ENCODE measurements around the gene CSPG4. TPM values are rescaled to one million over a fixed set of nuclear protein-coding genes. Genes with fewer than 3 reads are reported as not detected.

The CSPG4 gene
- total and polyA plus RNA-seq, 2 of the 13 experiments (the other 11 are each of a cell fraction or from before 2014, with no cell fraction given), result 0.01 to 0.04 TPM

GRCh38 chr15:75650908-75651809 is 61.5 kb downstream of the CSPG4 start (continued):
- TF ChIP-seq ZBTB43 (CRISPR knock-in tag; conservative IDR thresholded peaks at IDR 0.05) (no peak), ZNF337 (CRISPR knock-in tag; IDR thresholded peaks at IDR 0.05; ENCODE audit: borderline replicate concordance, low read depth) (no peak), STAT5B (CRISPR knock-in tag; IDR thresholded peaks at IDR 0.05) (no peak), CBX2 (IDR thresholded peaks at IDR 0.05; ENCODE audit: low read depth, low read length) (no peak), CBX2 (CRISPR knock-in tag; IDR thresholded peaks at IDR 0.05; ENCODE audit: low read depth) (no peak), ZNF460 (CRISPR knock-in tag; IDR thresholded peaks at IDR 0.05; ENCODE audit: borderline replicate concordance) (no peak), RARA (CRISPR knock-in tag; IDR thresholded peaks at IDR 0.05) (peak; percentile 96), SNAI1 (CRISPR knock-in tag; IDR thresholded peaks at IDR 0.05; ENCODE audit: borderline replicate concordance) (no peak), MIER3 (CRISPR knock-in tag; IDR thresholded peaks at IDR 0.05; ENCODE audit: borderline replicate concordance) (peak; percentile 33; the same call in 1 of the 2 replicates), ZNF737 (CRISPR knock-in tag; IDR thresholded peaks at IDR 0.05; ENCODE audit: borderline replicate concordance) (no peak), ZNF484 (CRISPR knock-in tag; IDR thresholded peaks at IDR 0.05; ENCODE audit: borderline replicate concordance, low read depth) (no peak), ZNF44 (CRISPR knock-in tag; IDR thresholded peaks at IDR 0.05) (no peak), CEBPG (CRISPR knock-in tag; IDR thresholded peaks at IDR 0.05) (peak; percentile 28; the same call in 1 of the 2 replicates), ZMYM3 (CRISPR knock-in tag; IDR thresholded peaks at IDR 0.05) (peak; percentile 68), FOXK2 (IDR thresholded peaks at IDR 0.05) (no peak), NFYB (CRISPR knock-in tag; IDR thresholded peaks at IDR 0.05) (no peak), ZNF264 (CRISPR knock-in tag; IDR thresholded peaks at IDR 0.05) (peak; percentile 43; the same call in 1 of the 2 replicates)
- TF ChIP-seq, protein P1, sequence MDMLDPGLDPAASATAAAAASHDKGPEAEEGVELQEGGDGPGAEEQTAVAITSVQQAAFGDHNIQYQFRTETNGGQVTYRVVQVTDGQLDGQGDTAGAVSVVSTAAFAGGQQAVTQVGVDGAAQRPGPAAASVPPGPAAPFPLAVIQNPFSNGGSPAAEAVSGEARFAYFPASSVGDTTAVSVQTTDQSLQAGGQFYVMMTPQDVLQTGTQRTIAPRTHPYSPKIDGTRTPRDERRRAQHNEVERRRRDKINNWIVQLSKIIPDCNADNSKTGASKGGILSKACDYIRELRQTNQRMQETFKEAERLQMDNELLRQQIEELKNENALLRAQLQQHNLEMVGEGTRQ (IDR thresholded peaks at IDR 0.05; ENCODE audit: low read depth, low read length), result no peak
- TF ChIP-seq, protein P1 (CRISPR knock-in tag; IDR thresholded peaks at IDR 0.05; ENCODE audit: borderline replicate concordance), result no peak
- TF ChIP-seq, protein P2, sequence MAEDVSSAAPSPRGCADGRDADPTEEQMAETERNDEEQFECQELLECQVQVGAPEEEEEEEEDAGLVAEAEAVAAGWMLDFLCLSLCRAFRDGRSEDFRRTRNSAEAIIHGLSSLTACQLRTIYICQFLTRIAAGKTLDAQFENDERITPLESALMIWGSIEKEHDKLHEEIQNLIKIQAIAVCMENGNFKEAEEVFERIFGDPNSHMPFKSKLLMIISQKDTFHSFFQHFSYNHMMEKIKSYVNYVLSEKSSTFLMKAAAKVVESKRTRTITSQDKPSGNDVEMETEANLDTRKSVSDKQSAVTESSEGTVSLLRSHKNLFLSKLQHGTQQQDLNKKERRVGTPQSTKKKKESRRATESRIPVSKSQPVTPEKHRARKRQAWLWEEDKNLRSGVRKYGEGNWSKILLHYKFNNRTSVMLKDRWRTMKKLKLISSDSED (CRISPR knock-in tag; IDR thresholded peaks at IDR 0.05), result no peak
- TF ChIP-seq, protein P3, sequence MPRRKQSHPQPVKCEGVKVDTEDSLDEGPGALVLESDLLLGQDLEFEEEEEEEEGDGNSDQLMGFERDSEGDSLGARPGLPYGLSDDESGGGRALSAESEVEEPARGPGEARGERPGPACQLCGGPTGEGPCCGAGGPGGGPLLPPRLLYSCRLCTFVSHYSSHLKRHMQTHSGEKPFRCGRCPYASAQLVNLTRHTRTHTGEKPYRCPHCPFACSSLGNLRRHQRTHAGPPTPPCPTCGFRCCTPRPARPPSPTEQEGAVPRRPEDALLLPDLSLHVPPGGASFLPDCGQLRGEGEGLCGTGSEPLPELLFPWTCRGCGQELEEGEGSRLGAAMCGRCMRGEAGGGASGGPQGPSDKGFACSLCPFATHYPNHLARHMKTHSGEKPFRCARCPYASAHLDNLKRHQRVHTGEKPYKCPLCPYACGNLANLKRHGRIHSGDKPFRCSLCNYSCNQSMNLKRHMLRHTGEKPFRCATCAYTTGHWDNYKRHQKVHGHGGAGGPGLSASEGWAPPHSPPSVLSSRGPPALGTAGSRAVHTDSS (CRISPR knock-in tag; conservative IDR thresholded peaks at IDR 0.05), result no peak
- TF ChIP-seq, protein P4, sequence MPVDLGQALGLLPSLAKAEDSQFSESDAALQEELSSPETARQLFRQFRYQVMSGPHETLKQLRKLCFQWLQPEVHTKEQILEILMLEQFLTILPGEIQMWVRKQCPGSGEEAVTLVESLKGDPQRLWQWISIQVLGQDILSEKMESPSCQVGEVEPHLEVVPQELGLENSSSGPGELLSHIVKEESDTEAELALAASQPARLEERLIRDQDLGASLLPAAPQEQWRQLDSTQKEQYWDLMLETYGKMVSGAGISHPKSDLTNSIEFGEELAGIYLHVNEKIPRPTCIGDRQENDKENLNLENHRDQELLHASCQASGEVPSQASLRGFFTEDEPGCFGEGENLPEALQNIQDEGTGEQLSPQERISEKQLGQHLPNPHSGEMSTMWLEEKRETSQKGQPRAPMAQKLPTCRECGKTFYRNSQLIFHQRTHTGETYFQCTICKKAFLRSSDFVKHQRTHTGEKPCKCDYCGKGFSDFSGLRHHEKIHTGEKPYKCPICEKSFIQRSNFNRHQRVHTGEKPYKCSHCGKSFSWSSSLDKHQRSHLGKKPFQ (CRISPR knock-in tag; IDR thresholded peaks at IDR 0.05; ENCODE audit: insufficient replicate concordance), result peak; percentile 61

All from HepG2 (cell line).